Large intestine (tissue), 12 donors: ENCODE data around the gene SLC25A12. TPM values are rescaled to one million over a fixed set of nuclear protein-coding genes. Genes with fewer than 3 reads are reported as not detected.
A peak's percentile ranks its signal among the peaks of the same experiment; 100 is the strongest.

Source experiments
- DNase-seq, 2 donors: peaks; one replicate each; pipeline versions ENCODE4 v3.0.0 to v3.0.0-alpha.2; 2013
- H3K27ac ChIP-seq: one replicate; pipeline ENCODE4 v1.5.1; 2013; ENCODE audit warnings: low read length
- H3K27me3 ChIP-seq: 2 replicates; pipeline ENCODE4 v1.6.1; 2013; ENCODE audit warnings: low read length; ENCODE audit not compliant: control insufficient read depth, insufficient read depth
- H3K36me3 ChIP-seq: 2 replicates; pipeline ENCODE4 v1.6.1; 2013; ENCODE audit warnings: low read length; ENCODE audit not compliant: control insufficient read depth, insufficient read depth
- H3K4me1 ChIP-seq: one replicate; pipeline ENCODE4 v1.6.1; 2013; ENCODE audit warnings: low read length; ENCODE audit not compliant: control insufficient read depth, insufficient read depth
- H3K4me3 ChIP-seq: one replicate; pipeline ENCODE4 v1.5.1; 2013; ENCODE audit warnings: low read length
- H3K9me3 ChIP-seq: one replicate; pipeline ENCODE4 v1.6.1; 2013; ENCODE audit warnings: mild to moderate bottlenecking, low read depth, low read length, moderate library complexity; ENCODE audit not compliant: control insufficient read depth
- WGBS: methylation state at CpG from one replicate; pipeline ENCODE4 v1.1.5; 2013; ENCODE audit warnings: low lambda C conversion rate; ENCODE audit not compliant: insufficient coverage; 5-methylcytosine and 5-hydroxymethylcytosine counted together
- long read RNA-seq, 11 donors: transcript quantifications; one replicate each; lab custom pipeline, GENCODE V29; 2026
- polyA plus RNA-seq: library from polyadenylated mRNA; unstranded; fragments of 120-200 nt; gene quantifications from one replicate; pipeline ENCODE4 v1.2.1, GENCODE V29; 2013

The SLC25A12 gene, protein sequence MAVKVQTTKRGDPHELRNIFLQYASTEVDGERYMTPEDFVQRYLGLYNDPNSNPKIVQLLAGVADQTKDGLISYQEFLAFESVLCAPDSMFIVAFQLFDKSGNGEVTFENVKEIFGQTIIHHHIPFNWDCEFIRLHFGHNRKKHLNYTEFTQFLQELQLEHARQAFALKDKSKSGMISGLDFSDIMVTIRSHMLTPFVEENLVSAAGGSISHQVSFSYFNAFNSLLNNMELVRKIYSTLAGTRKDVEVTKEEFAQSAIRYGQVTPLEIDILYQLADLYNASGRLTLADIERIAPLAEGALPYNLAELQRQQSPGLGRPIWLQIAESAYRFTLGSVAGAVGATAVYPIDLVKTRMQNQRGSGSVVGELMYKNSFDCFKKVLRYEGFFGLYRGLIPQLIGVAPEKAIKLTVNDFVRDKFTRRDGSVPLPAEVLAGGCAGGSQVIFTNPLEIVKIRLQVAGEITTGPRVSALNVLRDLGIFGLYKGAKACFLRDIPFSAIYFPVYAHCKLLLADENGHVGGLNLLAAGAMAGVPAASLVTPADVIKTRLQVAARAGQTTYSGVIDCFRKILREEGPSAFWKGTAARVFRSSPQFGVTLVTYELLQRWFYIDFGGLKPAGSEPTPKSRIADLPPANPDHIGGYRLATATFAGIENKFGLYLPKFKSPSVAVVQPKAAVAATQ
- polyA plus RNA-seq: 9.5 TPM
- long read RNA-seq, donor 1, partial matches to known transcripts: 6 of 6 reads
- long read RNA-seq, donor 1, other reads (novel, unspliced or antisense): 0 of 6 reads
- long read RNA-seq, donor 2, partial matches to known transcripts: 63 of 85 reads
- long read RNA-seq, donor 2, other reads (novel, unspliced or antisense): 21 of 85 reads
- long read RNA-seq, donor 3: 0 reads
- long read RNA-seq, donor 4: 0 reads
- long read RNA-seq, donor 5, partial matches to known transcripts: 12 of 23 reads
- long read RNA-seq, donor 5, other reads (novel, unspliced or antisense): 11 of 23 reads
- long read RNA-seq, donor 6, partial matches to known transcripts: 0 of 2 reads
- long read RNA-seq, donor 6, other reads (novel, unspliced or antisense): 0 of 2 reads
- long read RNA-seq, donor 7, partial matches to known transcripts: 17 of 32 reads
- long read RNA-seq, donor 7, other reads (novel, unspliced or antisense): 13 of 32 reads
- long read RNA-seq, donor 8, partial matches to known transcripts: 5 of 6 reads
- long read RNA-seq, donor 8, other reads (novel, unspliced or antisense): 0 of 6 reads
- long read RNA-seq, donor 9, partial matches to known transcripts: 11 of 12 reads
- long read RNA-seq, donor 9, other reads (novel, unspliced or antisense): 0 of 12 reads
- long read RNA-seq, donor 10, partial matches to known transcripts: 0 of 2 reads
- long read RNA-seq, donor 10, other reads (novel, unspliced or antisense): 0 of 2 reads
- long read RNA-seq, donor 11: 0 reads

DNA sequence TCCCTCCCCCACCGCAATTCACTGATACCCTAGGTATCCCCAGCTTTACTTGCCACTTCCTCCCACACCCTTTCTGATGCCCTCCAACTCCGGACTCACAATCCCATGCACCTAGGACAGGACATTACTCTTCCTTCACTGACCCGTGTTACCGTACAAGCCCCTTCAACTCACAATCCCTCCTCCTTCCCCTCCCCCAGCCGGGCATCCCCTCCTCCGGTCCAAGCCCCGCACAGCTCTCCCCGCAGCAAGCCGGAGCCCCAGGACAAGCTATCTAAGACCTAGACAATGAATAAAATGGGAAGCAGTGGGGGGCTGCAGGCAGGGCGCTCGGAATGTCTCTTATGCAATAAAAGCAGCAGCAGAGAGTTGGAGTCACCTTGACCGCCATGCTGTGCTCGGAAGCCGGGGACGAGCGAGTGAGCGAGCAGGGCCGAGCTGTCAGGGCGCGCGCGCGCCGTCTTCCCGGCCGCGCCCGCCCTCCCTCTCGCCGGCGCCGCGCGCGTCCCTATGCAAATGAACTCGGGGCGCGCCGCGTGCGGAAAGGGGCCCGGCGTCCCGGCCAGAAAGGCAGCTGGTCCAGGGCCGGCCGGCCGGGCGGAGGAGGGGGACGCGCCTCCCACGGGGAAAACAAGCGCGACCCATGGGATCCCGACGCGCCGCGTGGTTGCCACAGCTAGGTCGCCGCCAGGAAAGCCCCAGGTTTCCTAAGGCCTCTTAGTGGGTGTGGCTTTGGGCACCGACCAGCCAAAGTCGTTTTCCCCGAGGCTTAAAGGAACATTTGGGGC is at the start of gene SLC25A12:
SLC25A12 (minus strand) TSS at position 421 of the 788 bp plus-strand sequence; CDS start at position 391, 30 bp downstream.
- peak within 1 kb of the TSS; percentile 73 for H3K4me3 ChIP-seq
- no peak within 1 kb of the TSS for H3K27ac ChIP-seq
- H3K4me1 ChIP-seq: peaks cover 16% of the 10 kb centered on the region
- DNase-seq: peak; percentile 75 to 86
- H3K9me3 ChIP-seq: peaks cover 7% of the 10 kb centered on the region
- peaks cover 27% of the 10 kb centered on the region for H3K27me3 ChIP-seq
- WGBS: no CpG with 5 or more reads among the region's 63 CpGs
- H3K36me3 ChIP-seq: no peaks in the 10 kb centered on the region

- H3K9me3 ChIP-seq: no peaks in the 10 kb centered on the region
- H3K36me3 ChIP-seq: peaks cover 3% of the 10 kb centered on the region
- no peaks in the 10 kb centered on the region for H3K27me3 ChIP-seq
- no peaks in the 10 kb centered on the region for H3K4me1 ChIP-seq
- DNase-seq: no peak
- H3K27ac ChIP-seq: no peak overlapping the region
- H3K4me3 ChIP-seq: no peak overlapping the region
- WGBS: no CpG with 5 or more reads among the region's 6 CpGs
Observed at GRCh38 chr2:171941316-171941699, 47.3 kb upstream of the SLC25A12 start.

GRCh38 chr2:171939743-171940071 is 45.7 kb upstream of the SLC25A12 start:
- Histone ChIP-seq H3K36me3 (peaks cover 3% of the 10 kb centered on the region), H3K27ac (no peak overlapping the region), H3K4me1 (no peaks in the 10 kb centered on the region), H3K9me3 (no peaks in the 10 kb centered on the region), H3K27me3 (no peaks in the 10 kb centered on the region), H3K4me3 (no peak overlapping the region)
- no CpG with 5 or more reads among the region's 4 CpGs for WGBS
- DNase-seq: no peak

DNA sequence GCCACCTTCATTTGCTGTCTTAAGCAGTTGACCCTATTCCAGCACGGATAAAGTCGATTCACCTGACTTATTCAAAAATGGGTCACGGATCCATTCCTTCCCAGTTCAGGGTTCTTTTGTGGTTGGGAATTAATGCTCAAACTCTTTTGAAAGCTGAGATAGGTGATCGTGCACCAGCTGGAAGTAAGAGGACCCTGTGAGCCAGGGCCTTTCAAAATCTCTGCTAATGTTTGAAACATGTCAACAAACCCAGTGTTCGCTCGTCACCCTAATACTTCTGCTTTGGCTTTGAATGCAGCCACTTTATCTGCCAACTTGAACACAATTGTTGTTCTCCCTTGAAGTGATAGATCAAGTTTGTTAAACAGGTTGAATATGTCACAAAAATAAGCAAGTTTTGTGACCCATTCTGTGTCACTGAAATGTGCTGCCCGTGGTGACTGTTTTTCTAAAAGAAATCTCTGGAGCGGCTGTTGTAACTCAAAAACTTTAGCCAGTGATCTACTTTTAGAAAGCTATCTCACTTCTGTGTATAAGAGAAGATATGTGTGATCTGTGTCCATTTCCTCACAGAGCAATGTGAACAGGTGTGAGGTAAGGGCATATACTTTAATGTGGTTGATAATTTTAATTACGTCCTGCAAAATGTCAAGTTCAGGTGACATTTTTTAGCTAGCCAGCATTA is 45.2 kb upstream of the SLC25A12 start:
- Histone ChIP-seq H3K27me3 (no peaks in the 10 kb centered on the region), H3K27ac (no peak overlapping the region), H3K4me3 (no peak overlapping the region), H3K9me3 (no peaks in the 10 kb centered on the region), H3K4me1 (no peaks in the 10 kb centered on the region), H3K36me3 (peaks cover 3% of the 10 kb centered on the region)
- DNase-seq: no peak
- WGBS: no CpG with 5 or more reads among the region's 9 CpGs

DNA sequence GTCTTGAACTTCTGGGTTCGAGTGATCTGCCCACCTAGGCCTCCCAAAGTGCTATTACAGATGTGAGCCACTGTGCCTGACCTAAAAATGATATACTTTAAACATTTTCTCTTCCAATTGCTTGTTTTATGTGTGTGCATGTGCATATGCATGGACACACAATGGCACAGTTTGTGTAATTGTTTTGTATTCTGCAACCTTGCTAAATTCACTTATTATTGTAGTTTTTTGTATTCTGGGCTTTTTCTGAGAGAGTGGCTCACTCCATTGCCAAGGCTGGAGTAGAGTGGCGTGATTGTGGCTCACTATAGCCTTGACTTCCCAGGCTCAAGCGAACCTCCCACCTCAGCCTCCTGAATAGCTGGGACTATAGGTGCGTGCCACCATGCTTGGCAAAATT is 36.3 kb upstream of the SLC25A12 start:
- Histone ChIP-seq H3K27me3 (no peaks in the 10 kb centered on the region), H3K4me3 (no peak overlapping the region), H3K9me3 (no peaks in the 10 kb centered on the region), H3K27ac (no peak overlapping the region), H3K4me1 (no peaks in the 10 kb centered on the region), H3K36me3 (peaks cover 13% of the 10 kb centered on the region)
- DNase-seq: no peak
- 100% methylated on average over 1 of the region's 4 CpGs for WGBS

GRCh38 chr2:171924170-171924942 is 30.3 kb upstream of the SLC25A12 start:
- WGBS: 97% methylated on average over 7 of the region's 17 CpGs
- Histone ChIP-seq H3K4me1 (peaks cover 7% of the 10 kb centered on the region), H3K27ac (no peak overlapping the region), H3K36me3 (peaks cover 7% of the 10 kb centered on the region), H3K27me3 (no peaks in the 10 kb centered on the region), H3K4me3 (no peak overlapping the region), H3K9me3 (no peaks in the 10 kb centered on the region)
- no peak for DNase-seq

DNA sequence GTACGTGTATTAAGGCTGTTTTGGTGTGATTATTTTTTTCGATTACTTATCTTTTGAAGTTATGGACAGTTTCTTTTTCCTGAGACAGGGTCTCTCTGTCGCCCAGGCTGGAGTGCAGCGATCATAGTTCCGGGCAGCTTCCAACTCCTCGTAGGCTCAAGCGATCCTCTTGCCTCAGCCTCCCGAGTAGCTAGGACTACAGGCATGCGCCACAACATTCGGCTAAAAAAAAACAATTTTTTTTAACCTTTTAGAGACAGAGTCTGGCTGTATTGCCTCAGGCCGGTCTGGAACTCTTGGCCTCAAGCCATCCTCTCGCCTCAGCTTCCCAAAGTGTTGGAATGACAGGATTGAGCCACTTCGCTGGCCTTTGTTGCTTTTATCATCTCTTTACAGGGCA is 29.2 kb upstream of the SLC25A12 start:
- WGBS: 67% methylated on average over 1 of the region's 13 CpGs
- no peak for DNase-seq
- peaks cover 7% of the 10 kb centered on the region for H3K4me1 ChIP-seq

GRCh38 chr2:171922230-171923022 is 28.4 kb upstream of the SLC25A12 start, which contains the start of gene HAT1:
TSS of gene HAT1 (plus strand) at chr2:171922461. CDS start at chr2:171922501, 40 bp downstream.
- WGBS: 0% methylated on average over 4 of the region's 61 CpGs

More for the DNA sequence above, 29.2 kb upstream of the SLC25A12 start:
- Histone ChIP-seq H3K36me3 (peaks cover 7% of the 10 kb centered on the region), H3K27me3 (no peaks in the 10 kb centered on the region), H3K4me3 (peak overlapping the region; percentile 96), H3K9me3 (no peaks in the 10 kb centered on the region), H3K27ac (peak overlapping the region; percentile 97)

More at GRCh38 chr2:171922230-171923022, 28.4 kb upstream of the SLC25A12 start, which contains the start of gene HAT1:
- peaks cover 3% of the 10 kb centered on the region for H3K36me3 ChIP-seq
- H3K4me3 ChIP-seq: peak within 1 kb of the TSS; percentile 96
- H3K4me1 ChIP-seq: peaks cover 7% of the 10 kb centered on the region
- peak; percentile 97 to 99 for DNase-seq
- H3K9me3 ChIP-seq: no peaks in the 10 kb centered on the region
- H3K27ac ChIP-seq: peak within 1 kb of the TSS; percentile 97
- H3K27me3 ChIP-seq: no peaks in the 10 kb centered on the region
